Measurements from ENCODE around the gene C16orf95. TPM values are rescaled to one million over a fixed set of nuclear protein-coding genes. Genes with fewer than 3 reads are reported as not detected.

The C16orf95 gene
- 4.1 and 4.6 TPM in 2 replicates for total RNA-seq (ENCODE audit: low replicate concordance)

DNA sequence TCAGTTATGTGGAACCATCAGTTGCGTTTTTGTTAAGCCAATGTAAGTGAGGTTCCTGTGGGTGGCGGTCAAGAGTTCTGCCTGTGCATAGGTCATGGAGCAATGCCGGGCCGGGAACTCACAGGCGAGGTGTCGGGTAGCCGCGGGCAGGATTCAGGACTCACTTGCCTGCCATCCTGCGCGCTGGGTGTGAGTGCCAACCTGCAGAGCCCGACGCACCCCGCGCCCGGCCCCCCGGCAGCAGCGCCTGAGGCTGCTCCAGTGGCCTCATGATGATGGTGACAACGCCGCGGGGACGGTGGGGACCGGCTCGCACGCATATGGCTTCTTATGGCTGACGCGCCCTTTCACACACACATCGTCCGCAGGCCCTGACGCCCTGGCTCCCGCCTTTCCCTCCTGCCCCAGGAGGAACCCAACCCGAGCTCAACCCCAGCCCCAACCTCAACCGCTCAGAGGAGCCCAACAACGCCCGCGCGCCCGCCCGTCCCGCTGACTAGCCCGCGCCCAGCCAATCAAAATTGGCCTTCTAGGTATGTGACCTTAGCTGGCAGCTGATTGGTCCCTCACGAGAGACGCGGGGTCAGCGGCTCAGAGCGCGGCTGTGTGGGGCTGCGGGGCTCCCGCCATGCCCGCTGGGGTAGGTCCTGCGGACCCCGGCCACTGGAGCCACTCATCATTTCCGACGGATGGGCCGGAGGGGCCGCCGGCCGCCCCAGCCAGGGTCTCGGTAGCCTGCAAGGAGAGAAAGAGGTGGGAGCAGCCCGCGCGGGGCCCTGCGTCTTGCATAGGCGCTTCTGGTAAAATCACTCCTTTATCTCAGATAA, at the start of gene C16orf95:
TSS of gene C16orf95 (minus strand) at position 470 of the 827 bp plus-strand sequence. CDS start at position 320, 150 bp downstream.

Other genes with a start within 250 kb of the C16orf95 start
- gene FBXO31, start 66.4 kb upstream of the C16orf95 start, total RNA-seq (ENCODE audit: low replicate concordance): 17.8 and 47.2 TPM in 2 replicates
- gene MAP1LC3B, start 74.9 kb upstream of the C16orf95 start, total RNA-seq (ENCODE audit: low replicate concordance): 17.4 and 24.7 TPM in 2 replicates
- gene ZCCHC14, start 175.6 kb upstream of the C16orf95 start, total RNA-seq (ENCODE audit: low replicate concordance): 7.6 and 9.0 TPM in 2 replicates

Data from smooth muscle cell of the coronary artery (primary cell).